ENCODE results near the gene SHC3.

The SHC3 gene

DNA sequence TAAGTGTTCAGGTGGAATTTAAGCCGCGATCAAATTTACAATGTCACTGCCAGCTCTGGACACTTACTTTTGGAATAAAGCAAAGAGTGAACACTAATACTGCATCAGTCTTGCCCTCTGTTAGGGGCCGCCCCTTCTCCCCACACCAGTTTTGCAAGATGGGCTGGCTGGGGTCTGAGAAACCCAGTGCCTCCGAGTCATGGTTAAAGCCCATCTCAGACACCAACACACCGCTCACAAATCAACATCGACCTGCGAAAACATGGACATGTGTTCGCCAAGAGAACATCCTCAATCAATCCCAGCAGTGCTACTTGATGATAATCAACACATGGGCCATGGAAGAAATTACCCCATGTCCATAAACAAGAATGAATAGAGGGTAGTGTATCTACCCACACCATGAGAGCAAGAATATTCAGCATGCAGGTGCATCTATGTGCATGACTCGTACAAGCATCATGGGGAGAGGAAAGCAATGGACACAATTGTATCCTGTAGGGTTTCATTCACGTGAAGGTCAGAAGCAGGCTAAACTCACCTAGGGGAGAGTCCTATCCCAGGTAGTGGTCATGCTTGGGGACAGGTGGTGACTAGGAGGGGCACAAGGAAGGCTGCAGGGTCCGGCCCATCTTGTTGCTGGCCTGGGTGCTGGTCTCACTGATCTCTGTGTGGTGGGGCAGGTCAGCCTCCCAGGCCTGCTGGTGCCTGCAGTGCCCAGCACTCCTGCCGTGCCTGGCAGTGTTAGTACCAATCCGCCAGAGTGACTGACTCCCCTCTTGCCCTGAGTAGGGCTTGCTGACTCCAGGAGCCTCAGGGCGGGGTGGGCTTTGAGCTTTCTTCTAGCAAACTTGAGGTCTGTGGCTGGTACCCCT lies 182.3 kb downstream of the SHC3 start:
- DNase-seq = no peak

DNA sequence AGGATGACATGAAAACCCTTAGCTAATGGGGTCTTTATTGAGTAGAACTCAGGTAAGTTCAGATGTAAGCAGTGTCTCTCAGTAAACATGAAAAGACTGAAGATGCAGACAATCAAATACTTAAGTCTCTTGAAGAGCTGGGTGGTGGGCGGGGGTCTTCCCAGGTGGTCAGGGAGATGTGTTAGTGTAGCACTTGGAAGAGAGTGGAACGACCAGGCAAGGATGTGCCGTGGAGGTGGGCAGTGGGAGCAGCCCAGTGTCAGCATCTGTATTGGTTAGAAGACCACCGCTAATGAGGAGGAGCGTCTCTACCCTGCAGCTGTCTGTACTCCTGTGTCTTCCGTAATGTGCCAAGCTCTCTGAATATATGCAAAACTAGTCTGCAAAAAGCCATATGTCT lies 183.0 kb downstream of the SHC3 start:
- no peak for DNase-seq

DNA sequence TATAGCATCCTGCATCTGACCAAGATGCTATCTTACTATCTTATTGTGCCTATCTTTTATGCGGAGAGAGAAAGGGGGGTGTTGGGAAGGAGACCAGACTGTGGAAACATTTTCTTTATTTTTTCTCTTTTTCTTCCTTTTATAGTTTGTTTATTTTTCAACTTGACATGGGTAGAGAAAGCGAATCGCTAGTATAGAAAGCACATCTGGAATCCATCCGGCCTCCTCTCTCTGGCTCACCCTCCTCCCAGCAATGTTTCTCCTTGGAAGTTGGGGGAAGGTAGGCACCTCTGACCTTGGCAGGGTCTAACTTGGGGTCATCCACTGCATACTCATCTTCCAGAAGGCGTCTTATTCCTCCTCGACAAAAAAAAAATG lies 183.4 kb downstream of the SHC3 start:
- no peak for DNase-seq

DNA sequence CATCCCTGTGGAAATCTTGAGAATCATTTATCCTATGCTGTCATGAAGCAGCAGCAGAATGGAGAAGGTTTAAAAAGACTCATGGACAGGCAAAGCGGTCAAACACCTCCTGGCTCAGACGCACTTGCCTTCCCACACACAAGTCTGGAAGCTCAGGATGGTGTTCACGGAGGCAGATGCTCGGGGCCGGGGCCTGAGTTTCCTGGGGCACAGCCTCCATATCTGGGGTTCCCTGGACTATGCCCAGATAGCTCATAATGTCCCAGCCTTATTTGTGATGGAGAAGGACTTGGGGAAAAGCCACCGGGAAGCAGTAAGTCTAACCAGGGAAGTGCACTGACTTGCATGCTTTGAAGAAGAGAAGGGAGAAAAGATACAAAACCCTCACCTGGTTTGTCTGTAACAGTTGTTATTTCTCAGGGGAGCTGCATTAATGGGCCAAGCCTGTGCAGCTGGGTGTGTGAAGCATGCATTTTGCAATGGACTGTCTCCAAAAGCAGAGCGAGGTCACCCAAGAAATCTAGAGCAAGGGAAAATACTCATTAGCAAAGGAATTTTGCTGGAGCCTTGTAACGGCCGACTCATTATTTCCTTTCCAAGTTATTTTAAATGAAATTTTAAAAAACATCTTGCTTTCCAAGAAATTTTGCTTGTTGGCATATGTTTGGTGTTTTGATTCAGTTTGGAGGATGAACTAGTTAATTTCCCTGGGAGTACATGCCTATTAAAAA lies 184.0 kb downstream of the SHC3 start:
- no peak for DNase-seq

DNA sequence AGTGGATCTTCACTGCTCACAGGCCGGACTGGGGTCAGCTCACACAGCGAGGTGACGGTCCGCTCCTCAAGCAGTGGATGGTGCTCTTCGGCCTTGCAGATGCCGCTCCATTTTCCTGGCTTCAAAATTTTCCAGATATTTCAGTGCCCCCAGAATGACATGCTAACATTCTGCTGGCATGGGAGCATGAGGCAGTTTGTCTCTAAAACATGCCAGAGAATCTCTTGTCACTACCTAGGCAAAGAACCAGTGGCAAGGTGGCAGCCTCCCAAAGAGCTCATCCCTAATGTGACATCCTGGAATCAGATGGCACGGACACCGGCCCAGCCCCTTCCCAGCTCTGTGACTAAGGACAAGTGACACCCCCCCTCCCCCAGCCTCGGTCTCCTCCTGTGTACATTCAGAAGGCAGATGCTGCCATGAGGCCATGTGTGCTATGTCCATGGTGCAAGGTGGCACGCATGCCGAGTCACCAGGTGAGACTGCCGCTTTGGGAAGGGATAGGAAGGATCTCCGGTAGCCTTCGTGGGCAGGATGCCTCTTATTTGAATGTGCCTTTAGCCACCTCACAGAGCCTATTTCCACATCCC lies 184.7 kb downstream of the SHC3 start:
- no peak for DNase-seq

DNA sequence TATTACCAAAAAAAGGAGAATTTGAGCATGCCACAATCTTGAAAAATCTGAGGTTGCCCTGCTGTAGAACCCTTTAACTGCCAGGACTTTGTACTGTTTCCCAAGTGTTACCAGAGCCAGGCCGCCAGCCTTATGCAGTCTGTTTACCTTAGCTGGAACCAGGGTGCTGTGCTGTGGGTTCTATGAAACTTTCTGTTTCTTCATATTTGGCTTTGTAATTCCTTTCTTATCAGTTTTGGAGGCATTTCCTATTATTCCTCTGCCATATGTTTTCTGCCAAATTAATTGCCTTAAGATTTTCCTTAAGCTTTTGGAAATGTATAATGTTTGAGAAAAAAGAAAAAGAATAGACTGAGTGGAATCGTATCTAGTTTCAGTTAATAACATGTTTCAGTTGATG lies 185.3 kb downstream of the SHC3 start:
- no peak for DNase-seq

DNA sequence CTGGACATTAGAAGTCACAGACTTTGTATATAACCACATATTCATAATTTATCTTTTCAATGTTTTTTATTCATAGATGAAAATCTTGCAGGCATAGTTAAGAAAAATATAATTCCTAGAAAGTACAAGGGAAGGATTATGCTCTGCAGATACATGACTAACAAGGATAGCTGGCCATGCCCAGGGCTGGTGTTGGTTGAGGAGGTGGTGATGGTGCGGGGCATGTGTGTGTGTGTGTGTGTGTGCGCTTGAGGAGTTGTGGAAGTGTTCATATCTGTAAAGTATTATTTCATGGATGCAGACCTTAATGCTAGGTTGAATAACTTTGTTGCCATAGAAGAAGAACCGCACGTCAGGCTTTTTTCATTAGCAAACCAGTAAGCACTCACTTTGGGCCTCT lies 186.1 kb downstream of the SHC3 start:
- no peak for DNase-seq

DNA sequence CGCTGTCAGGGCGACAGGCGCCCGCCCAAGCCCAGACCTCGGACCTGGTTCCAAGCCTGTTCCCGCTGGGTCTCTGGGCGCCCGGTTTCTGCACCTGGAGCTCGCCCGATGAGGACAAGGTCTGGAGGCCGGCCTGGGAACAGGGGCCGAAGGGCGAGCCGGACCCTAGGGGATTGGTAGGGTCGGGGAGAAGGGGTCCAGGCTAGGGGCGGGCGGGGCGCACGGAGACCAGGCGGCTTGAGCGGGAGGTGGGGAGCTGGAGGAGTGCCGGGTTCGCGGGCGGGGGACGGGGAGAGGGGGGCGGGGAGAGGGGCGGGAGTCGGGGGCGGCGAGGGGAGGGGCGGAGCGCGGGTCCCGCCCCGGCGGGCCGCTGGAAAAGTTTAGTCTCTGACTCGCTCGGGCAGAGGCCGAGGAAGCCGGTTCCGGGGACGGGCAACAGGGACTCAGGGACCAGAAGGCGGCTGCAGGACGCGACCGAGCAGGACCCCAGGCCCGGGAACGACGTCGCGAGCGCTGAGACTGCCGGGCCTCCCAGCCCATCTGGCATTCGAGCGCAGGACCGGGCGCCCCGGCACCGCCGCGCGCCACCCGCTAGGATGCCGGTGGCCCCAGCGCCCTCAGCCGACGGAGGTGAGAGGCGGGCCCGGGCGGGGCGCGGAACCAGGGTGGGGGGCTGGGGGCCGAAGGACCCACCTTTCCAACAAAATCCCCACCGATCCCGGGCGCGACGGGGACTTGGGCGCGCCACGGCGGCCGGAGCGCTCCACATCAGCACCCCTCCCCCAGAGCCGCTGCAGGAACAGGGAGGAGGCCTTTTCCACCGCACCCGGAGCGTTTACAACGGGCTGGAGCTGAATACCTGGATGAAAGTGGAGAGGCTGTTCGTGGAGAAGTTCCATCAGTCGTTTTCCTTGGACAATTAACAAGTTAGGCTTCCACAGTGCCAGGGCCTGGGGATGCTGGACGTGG lies 187.3 kb downstream of the SHC3 start, which contains the start of gene S1PR3:
Gene S1PR3 (plus strand): TSS at position 403 of the 969 bp plus-strand sequence. CDS start 9,733 bp downstream, outside the sequence.
- no peak for DNase-seq

DNA sequence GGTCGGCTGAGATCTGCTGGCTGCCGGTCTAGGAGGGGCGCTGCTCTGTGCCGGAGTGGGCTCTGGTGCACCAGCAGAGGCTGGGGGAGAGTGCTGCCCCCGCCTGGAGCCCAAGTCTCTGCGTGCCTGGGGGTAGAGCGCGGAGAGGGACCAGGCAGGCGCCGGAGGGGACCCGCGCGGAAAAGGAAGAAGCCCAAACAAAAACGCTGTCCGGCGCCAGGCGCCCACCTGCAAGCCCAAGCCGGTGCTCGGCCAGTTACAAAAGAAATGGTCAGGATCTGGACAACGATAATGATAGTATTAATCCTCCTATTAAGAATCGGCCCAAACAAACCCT lies 187.9 kb downstream of the SHC3 start:
- DNase-seq = no peak

DNA sequence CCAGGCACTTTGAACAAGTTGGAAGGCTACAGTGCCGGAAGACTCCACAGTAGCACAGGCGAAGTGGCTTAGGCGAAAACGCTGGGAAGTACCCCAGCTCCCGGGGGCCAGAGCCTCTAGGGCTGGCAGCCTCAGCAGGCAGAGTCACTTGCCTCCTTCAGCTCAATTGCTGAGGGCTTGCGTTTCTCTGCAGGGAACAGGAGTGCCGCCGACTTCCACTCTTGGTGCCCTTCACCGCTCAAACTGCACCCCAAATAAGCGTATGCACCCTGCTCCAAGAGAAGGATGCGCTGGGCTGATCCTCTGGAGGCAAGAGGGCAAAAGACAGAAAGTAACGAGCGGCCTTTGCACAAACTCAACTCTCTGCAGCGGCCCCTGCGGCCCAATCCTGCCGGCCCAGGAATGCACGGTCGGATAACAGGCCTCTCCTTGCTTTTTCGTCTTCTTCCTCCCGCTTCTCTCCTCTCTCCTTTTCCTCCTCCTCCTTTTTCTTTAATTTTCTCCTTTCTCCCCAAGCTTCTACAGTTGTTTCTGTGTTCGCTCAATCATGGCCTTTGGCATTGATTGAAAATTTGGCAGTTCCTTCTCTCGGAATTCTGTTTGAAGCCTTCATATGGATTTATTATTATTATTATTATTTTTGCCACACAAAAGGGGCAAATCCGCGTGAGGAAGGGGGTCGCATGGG lies 188.4 kb downstream of the SHC3 start:
- DNase-seq = no peak

DNA sequence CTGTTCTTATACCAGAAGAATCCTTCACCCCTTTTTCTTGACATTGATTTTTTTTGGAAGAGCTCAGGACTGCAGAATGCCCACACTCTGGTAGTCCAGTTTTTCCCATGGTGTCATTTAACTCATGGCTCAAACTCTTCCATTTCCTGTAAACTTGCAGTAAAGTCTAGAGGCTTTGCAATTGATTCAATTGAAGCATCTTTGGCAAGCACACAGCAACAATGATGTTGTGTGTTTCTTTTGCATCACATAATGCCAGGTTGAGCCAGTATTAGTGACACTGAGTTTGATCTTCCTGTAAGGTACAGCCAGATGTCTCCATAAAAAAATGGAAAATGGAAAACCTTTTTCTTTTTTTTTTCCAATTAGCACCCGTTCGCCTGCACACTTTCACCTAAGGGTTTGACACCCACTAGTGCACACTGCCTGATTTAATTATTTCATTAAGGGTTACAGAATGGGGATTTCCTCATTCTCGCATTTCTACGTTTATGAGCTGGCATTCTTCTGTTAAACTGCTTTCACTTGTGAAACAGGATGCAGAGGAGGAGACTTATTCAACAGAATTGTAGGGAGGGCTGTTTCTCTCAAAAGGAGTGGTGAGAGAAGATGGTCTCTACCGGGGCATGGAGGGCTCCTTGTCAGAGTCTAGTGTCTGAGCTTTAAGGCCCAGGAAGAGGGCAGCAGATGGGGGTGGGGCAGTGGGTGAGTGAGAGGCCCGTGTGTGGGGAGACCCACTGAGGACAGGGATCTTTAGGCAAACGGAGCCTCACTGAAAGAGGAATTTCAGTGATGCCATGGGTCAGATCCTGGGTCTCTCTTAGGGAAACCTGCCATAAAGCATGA lies 189.6 kb downstream of the SHC3 start:
- DNase-seq = peak; percentile 14

DNA sequence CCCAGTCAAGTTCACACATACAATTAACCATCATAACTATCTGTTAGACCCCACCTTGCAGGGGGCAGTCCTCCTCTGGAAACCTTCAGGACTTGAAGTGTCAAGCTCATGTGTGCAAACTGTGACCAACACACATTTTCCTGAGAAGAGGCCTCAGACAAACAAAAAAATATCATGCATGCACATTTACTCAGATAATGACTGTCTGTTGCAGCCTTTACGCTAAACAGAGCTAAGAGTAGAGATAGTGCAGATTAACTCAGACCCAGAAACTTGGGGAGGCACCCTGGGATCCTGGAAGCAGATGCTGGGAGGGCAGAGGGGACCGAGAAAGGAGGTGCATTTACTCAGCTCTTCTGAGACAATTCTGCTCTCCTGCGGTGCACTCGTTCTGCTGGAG lies 191.0 kb downstream of the SHC3 start:
- no peak for DNase-seq

DNA sequence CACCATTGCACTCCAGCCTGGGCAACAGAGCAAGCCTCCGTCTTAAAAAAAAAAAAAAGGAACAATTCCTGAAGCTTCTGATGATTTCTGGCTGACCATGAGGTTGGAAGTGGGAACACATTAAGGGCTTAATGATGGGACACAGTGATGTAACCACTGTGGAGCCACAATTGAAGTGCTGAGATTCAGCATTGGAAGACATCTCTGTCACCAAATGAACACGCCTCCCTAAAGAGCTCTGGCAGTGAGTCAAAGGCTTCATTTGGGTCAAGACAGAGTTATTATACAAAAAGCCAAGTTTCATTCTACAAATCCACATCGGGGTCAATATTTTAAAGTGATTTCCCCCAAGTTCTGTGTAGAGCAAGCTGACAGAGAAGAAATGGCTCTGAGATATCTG lies 191.8 kb downstream of the SHC3 start:
- DNase-seq = no peak

DNA sequence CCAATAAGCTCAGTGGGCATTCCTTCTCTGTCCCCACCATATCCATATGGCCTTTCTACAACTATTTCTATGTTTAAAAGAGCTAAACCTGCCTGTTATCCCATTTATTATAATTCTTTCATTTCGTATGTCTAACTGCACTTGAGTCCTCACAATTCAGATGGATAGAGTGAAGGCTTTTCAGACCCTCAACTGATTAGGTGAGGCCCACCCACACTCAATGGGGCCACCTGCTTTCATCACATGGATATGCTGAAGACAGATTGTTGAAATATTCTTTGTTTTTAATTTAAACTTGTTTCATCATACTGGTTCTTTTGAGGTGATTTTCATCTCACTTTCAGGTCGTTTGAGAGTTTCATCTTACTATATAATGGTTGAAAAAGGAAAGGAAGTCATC lies 193.0 kb downstream of the SHC3 start:
- DNase-seq = no peak

DNA sequence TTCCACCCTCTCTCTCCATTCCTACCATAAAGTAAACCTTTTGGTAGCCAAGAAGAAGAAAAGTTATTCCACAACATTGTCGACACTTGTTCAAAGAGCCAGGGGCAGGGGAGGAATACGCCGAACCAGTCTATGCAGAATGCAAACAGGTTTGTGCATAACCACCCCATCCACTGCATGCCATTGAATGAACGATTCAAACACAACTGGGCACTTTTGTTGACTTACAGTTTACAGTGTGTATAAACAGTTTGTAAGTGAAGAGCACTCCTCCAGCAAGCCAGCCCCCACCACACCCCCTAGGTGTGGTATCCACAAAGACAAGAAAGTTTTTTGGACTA lies 194.1 kb downstream of the SHC3 start:
- DNase-seq = no peak

DNA sequence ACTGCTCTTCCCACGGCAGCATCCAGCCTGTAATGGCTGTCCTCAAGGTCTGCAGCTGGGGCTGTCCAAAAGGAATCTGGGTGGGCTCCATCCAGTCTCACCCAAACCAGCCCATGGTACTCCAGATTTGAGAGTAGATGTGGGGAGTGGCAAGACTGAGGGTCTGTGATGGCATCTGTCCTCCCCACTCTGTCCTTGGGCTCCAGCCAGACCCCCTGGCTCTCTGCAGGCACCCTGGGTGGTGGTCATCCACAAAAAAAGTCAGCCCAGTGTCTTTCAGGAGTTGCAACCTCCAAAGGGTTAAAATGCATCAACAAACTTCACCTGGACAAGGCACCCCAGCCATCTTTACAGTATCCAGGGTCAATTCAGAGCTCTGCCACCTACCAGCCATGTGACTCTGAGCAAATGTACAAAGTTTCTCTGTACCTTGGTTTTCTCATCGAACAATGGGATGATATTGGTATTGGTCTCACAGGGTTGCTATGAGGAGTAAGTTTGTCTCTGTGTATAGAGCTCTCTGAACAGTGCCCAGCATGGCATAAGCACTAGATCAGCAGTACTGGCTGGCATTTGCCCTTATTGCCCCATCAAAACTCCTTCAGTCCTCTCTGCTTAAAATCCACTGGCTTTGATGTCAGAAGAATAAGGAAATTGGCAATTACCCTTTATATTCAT lies 194.6 kb downstream of the SHC3 start:
- no peak for DNase-seq

DNA sequence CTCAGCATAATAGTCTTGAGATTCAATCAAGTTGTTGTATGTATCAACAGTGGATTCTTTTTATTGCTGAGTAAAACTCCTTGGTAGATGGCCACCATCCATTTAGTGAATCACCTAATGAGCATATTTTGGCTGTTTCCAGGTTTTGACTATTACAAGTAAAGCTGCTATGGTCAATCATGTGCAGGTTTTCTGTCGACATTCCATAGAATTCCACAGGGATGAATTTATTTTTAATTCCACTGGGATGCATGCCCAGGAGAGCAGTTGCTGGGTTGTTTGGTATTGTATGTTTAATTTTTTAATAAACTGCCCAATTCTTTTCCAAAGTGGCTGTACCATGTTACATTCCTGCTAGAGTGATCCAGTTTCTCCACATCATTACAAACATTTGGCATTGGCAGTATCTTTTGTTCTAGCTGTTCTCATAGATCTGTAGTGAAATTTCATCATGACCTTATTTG lies 197.8 kb downstream of the SHC3 start:
- no peak for DNase-seq

DNA sequence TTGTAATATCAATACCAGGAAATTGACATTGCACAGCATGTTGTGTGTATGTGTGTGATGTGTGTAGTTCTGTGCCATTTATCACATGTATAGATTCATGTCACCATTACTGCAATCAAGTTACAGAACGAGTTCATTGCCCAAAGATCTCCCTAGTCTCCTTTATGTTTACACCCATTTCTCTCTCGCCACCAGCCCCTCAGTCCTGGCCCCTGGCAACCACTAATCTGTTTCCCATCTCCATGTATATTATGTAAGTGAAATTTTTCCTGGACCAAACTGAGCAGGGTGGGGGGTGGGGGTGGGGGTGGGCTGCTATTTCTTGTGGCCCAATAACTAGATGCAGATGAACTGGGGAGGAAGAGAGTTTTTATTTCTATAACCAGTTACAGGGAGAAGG lies 198.8 kb downstream of the SHC3 start:
- no peak for DNase-seq

DNA sequence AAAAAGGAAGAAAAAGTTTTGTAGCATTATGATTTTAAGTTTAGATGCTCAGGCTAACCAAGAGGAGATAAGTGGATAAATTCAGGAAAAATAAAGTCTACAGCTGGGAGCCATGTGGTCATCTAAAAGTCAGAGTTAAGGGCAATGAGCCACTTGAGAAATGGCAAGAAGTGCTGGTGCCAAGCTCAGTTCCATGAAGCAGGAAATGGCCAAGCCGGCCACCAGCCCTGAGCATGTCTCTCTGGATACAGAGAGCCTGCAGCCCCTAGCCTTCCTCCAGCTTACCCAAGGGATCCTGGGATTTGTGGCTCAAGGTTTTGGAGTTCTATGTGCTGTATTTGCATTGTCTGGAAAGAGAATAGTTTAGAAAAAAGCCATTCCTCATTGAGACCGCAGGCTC lies 199.6 kb downstream of the SHC3 start:
- DNase-seq = no peak

DNA sequence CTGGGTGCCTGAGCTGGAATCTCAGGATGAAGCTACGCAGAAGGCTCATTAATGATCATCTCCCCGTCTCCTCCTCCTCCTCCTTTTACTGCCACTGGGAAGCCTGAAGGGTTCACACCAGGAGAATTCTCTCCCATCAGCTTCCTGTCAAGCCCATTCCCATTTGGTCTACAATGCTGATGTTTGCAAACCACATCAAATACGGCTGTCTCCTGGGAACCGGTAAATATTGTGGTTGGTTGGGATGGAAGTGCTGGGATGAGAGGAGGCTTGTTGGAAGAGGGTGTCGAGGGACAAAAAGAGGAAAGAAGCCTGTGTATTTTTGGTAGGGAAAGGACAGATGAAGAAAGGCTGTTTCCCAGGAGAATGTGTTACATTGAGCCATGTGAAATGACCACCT lies 200.6 kb downstream of the SHC3 start:
- no peak for DNase-seq

DNA sequence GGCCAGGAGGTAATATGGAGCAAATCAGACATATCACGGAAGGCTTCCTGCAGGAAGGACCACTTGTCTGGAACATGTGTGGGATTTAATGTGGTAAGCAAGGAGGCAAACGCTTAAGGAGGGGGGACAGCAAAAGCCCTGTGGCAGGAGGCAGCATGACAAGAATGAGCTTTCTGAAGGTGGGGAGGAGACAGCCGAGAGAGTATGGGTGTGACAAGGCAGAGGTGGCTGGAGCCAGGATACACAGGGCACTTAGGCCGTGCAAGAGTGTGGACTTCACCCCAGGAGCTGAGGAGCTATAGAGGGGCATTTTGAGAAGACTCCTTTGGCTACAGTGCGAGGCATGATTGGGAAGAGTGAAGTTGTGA lies 201.7 kb downstream of the SHC3 start:
- DNase-seq = no peak

Measured in CD4-positive, alpha-beta T cell treated with Interleukin-21 for 1 hour (primary cell).